Testis (tissue), 3 donors: ENCODE results near the gene ATP5F1E. TPM values are rescaled to one million over a fixed set of nuclear protein-coding genes. Genes with fewer than 3 reads are reported as not detected.
A peak's percentile ranks its signal among the peaks of the same experiment; 100 is the strongest.

Source experiments
- DNase-seq: peaks from one replicate; pipeline ENCODE4 v3.0.0-alpha.2; 2019
- H3K27ac ChIP-seq, 2 donors: fragments of 200-600 bp; sonication (generic); one replicate each; pipeline ENCODE4 v1.5.1; 2019
- H3K27me3 ChIP-seq: fragments of 200-600 bp; sonication (generic); one replicate; pipeline ENCODE4 v1.5.1; 2019
- H3K36me3 ChIP-seq: fragments of 200-600 bp; sonication (generic); one replicate; pipeline ENCODE4 v1.5.1; 2017; ENCODE audit warnings: low read depth; ENCODE audit errors: missing control alignments
- H3K4me1 ChIP-seq: fragments of 200-600 bp; sonication (generic); one replicate; pipeline ENCODE4 v1.5.1; 2019
- H3K4me3 ChIP-seq, 2 donors: fragments of 200-600 bp; sonication (generic); one replicate each; pipeline ENCODE4 v1.5.1; 2017 to 2019
- H3K9me3 ChIP-seq: fragments of 200-600 bp; sonication (generic); one replicate; pipeline ENCODE4 v1.5.1; 2017
- CTCF ChIP-seq, 3 experiments: fragments of 450-650 bp in 2 of 3; fragments of 200-600 bp in 1 of 3; sonication (generic) in 1 of 3; IDR thresholded peaks; one replicate each; pipeline ENCODE4 v1.5.1; 2016 to 2019; ENCODE audit warnings: antibody characterized with exemption in 3 of 3, mild to moderate bottlenecking in 2 of 3, moderate library complexity in 1 of 3
- POLR2A ChIP-seq: fragments of 450-650 bp; IDR thresholded peaks from one replicate; pipeline ENCODE4 v1.6.1; 2017; ENCODE audit warnings: antibody characterized with exemption, mild to moderate bottlenecking, moderate library complexity
- WGBS, 2 donors: methylation state at CpG; one replicate each; pipeline ENCODE4 v1.1.5; 2018; 5-methylcytosine and 5-hydroxymethylcytosine counted together
- intact Hi-C: fragments of 100-400 bp; cut with DNase I; formaldehyde crosslinking; loops from one replicate; pipeline ENCODE4 v1.15.1; 2023; ENCODE audit warnings: low total_unique reads
- polyA plus RNA-seq: library from polyadenylated mRNA; stranded (reverse); fragments of 350-450 nt; fragmentation: Illumina TruSeq; extraction: RNeasy Lipid Tissue Mini Kit (QIAGEN cat#74804); gene quantifications from one replicate; pipeline ENCODE4 v1.2.3, GENCODE V29; 2014; ENCODE audit warnings: low read depth, low replicate concordance; ENCODE audit not compliant: insufficient read depth
- total RNA-seq, 2 donors: library from RNA; depleted of rRNA; stranded (reverse); fragments of >200 nt; gene quantifications; one replicate each; pipeline ENCODE4 v1.2.3, GENCODE V29; 2016

The ATP5F1E gene
- total and polyA plus RNA-seq, 3 donors from 2014 or later = 24.6 to 76.0 (median 25.5) TPM

GRCh38 chr20:59004493-59004762 is 27.7 kb downstream of the ATP5F1E start:
- TF ChIP-seq POLR2A (no peak), CTCF (IDR thresholded peaks at IDR 0.05) (no peak)
- H3K36me3 ChIP-seq = no peaks in the 10 kb centered on the region
- H3K4me3 ChIP-seq = no peak overlapping the region
- H3K27ac ChIP-seq = peak overlapping the region in 1 of 2 donors; percentile 7
- no peak for DNase-seq
- intact Hi-C loops = no loop called here
- H3K27me3 ChIP-seq = no peaks in the 10 kb centered on the region
- peaks cover 9% of the 10 kb centered on the region for H3K4me1 ChIP-seq
- H3K9me3 ChIP-seq = no peaks in the 10 kb centered on the region
- 74 to 81% methylated on average over 4 of the region's 4 CpGs for WGBS, 2 donors

GRCh38 chr20:59003836-59004492 is 28.2 kb downstream of the ATP5F1E start:
- Histone ChIP-seq H3K27me3 (no peaks in the 10 kb centered on the region), H3K4me3 (no peak overlapping the region), H3K9me3 (no peaks in the 10 kb centered on the region), H3K27ac (no peak overlapping the region), H3K36me3 (no peaks in the 10 kb centered on the region), H3K4me1 (peaks cover 9% of the 10 kb centered on the region)
- intact Hi-C loops = no loop called here
- WGBS, 2 donors = 85 to 88% methylated on average over 16 of the region's 16 CpGs
- TF ChIP-seq CTCF (IDR thresholded peaks at IDR 0.05) (no peak), POLR2A (no peak)
- DNase-seq = no peak

- Histone ChIP-seq H3K4me1 (peaks cover 9% of the 10 kb centered on the region), H3K4me3 (no peak overlapping the region), H3K36me3 (no peaks in the 10 kb centered on the region), H3K27me3 (no peaks in the 10 kb centered on the region), H3K27ac (no peak overlapping the region), H3K9me3 (no peaks in the 10 kb centered on the region)
- 85 to 90% methylated on average over 17 of the region's 17 CpGs for WGBS, 2 donors
- intact Hi-C loops = no loop called here
- no peak for DNase-seq
- TF ChIP-seq CTCF (IDR thresholded peaks at IDR 0.05) (no peak), POLR2A (no peak)
Measured at GRCh38 chr20:59002874-59003399, 29.2 kb downstream of the ATP5F1E start.

GRCh38 chr20:59002388-59002787 is 29.7 kb downstream of the ATP5F1E start:
- no peaks in the 10 kb centered on the region for H3K36me3 ChIP-seq
- WGBS, 2 donors = 95% methylated on average over 7 of the region's 8 CpGs

More at GRCh38 chr20:59002388-59002787, 29.7 kb downstream of the ATP5F1E start:
- intact Hi-C loops = no loop called here
- Histone ChIP-seq H3K9me3 (no peaks in the 10 kb centered on the region), H3K4me1 (peaks cover 9% of the 10 kb centered on the region), H3K4me3 (no peak overlapping the region), H3K27ac (no peak overlapping the region), H3K27me3 (no peaks in the 10 kb centered on the region)
- no peak for DNase-seq
- TF ChIP-seq POLR2A (no peak), CTCF (IDR thresholded peaks at IDR 0.05) (no peak)
